Trophoblast cell (in vitro differentiated cells and primary cell): Measurements from ENCODE around the gene SBK1.

Experiments used
- DNase-seq, 2 donors: peaks; one replicate each; pipeline ENCODE4 v3.0.0-alpha.2; 2016
- H2AFZ ChIP-seq: 2 replicates; pipeline ENCODE4 v1.6.1; 2013; ENCODE audit warnings: low read length, moderate library complexity, mild to moderate bottlenecking; ENCODE audit not compliant: insufficient read depth, poor library complexity
- H2AK5ac ChIP-seq: 2 replicates; pipeline ENCODE4 v1.6.1; 2013; ENCODE audit warnings: mild to moderate bottlenecking, low read length
- H2BK120ac ChIP-seq: 2 replicates; pipeline ENCODE4 v1.6.1; 2013; ENCODE audit warnings: low read length, mild to moderate bottlenecking, moderate library complexity; ENCODE audit not compliant: insufficient read depth, poor library complexity
- H2BK12ac ChIP-seq: 2 replicates; pipeline ENCODE4 v1.6.1; 2013; ENCODE audit warnings: mild to moderate bottlenecking, low read length, moderate library complexity
- H2BK5ac ChIP-seq: 2 replicates; pipeline ENCODE4 v1.6.1; 2013; ENCODE audit warnings: low read length, low read depth, moderate library complexity, mild to moderate bottlenecking; ENCODE audit not compliant: poor library complexity
- H3K14ac ChIP-seq: 2 replicates; pipeline ENCODE4 v1.6.1; 2013; ENCODE audit warnings: mild to moderate bottlenecking, low read length
- H3K18ac ChIP-seq: 2 replicates; pipeline ENCODE4 v1.6.1; 2013; ENCODE audit warnings: mild to moderate bottlenecking, low read length
- H3K23ac ChIP-seq: 2 replicates; pipeline ENCODE4 v1.6.1; 2013; ENCODE audit warnings: low read length
- H3K27ac ChIP-seq: 2 replicates; pipeline ENCODE4 v1.5.1; 2013; ENCODE audit warnings: low read depth, mild to moderate bottlenecking, inconsistent platforms, low read length, moderate library complexity
- H3K27me3 ChIP-seq: 2 replicates; pipeline ENCODE4 v1.6.1; 2013; ENCODE audit warnings: inconsistent platforms, mild to moderate bottlenecking, low read length, moderate library complexity; ENCODE audit not compliant: insufficient read depth
- H3K36me3 ChIP-seq, 2 experiments: 1 replicate in 1 of 2; 2 replicates in 1 of 2; pipeline ENCODE4 v1.6.1; 2013; ENCODE audit warnings: low read length in 2 of 2, mild to moderate bottlenecking in 2 of 2, moderate library complexity in 1 of 2; ENCODE audit not compliant: insufficient read depth in 2 of 2, control insufficient read depth in 1 of 2
- H3K4ac ChIP-seq: 2 replicates; pipeline ENCODE4 v1.6.1; 2013; ENCODE audit warnings: low read depth, mild to moderate bottlenecking, low read length, moderate library complexity
- H3K4me1 ChIP-seq, 2 experiments: 1 replicate in 1 of 2; 2 replicates in 1 of 2; pipeline ENCODE4 v1.6.1; 2013; ENCODE audit warnings: low read length in 2 of 2, mild to moderate bottlenecking in 2 of 2, moderate library complexity in 1 of 2; ENCODE audit not compliant: insufficient read depth in 2 of 2, control insufficient read depth in 1 of 2
- H3K4me2 ChIP-seq: 2 replicates; pipeline ENCODE4 v1.6.1; 2013; ENCODE audit warnings: inconsistent platforms, mild to moderate bottlenecking, low read length, moderate library complexity
- H3K4me3 ChIP-seq: 2 replicates; pipeline ENCODE4 v1.5.1; 2013; ENCODE audit warnings: mild to moderate bottlenecking, low read depth, low read length, inconsistent platforms
- H3K79me1 ChIP-seq: one replicate; pipeline ENCODE4 v1.6.1; 2013; ENCODE audit warnings: low read length
- H3K79me2 ChIP-seq: 2 replicates; pipeline ENCODE4 v1.6.1; 2013; ENCODE audit warnings: low read length, mild to moderate bottlenecking; ENCODE audit not compliant: control insufficient read depth, insufficient read depth, poor library complexity
- H3K9ac ChIP-seq: 2 replicates; pipeline ENCODE4 v1.6.1; 2013; ENCODE audit warnings: mild to moderate bottlenecking, low read length
- H3K9me3 ChIP-seq: 2 replicates; pipeline ENCODE4 v1.6.1; 2013; ENCODE audit warnings: low read depth, mild to moderate bottlenecking, control low read depth, inconsistent platforms, low read length; ENCODE audit not compliant: insufficient read depth
- H4K12ac ChIP-seq: 2 replicates; pipeline ENCODE4 v1.6.1; 2013; ENCODE audit warnings: low read depth, mild to moderate bottlenecking, low read length, moderate library complexity
- H4K8ac ChIP-seq: 2 replicates; pipeline ENCODE4 v1.6.1; 2013; ENCODE audit warnings: low read depth, mild to moderate bottlenecking, low read length, moderate library complexity
- H4K91ac ChIP-seq: one replicate; pipeline ENCODE4 v1.6.1; 2013; ENCODE audit warnings: low read depth, mild to moderate bottlenecking, low read length, moderate library complexity
- WGBS: extraction: QIAGEN DNeasy Blood & Tissue Kit; methylation state at CpG from one replicate; pipeline ENCODE4 v1.1.7; 2013; ENCODE audit warnings: missing lambda C conversion rate; ENCODE audit not compliant: insufficient read length, insufficient coverage; ENCODE audit errors: extremely low coverage; 5-methylcytosine and 5-hydroxymethylcytosine counted together

The SBK1 gene

GRCh38 chr16:28319476-28320022 is 27.2 kb downstream of the SBK1 start:
- H4K91ac ChIP-seq = no peak overlapping the region
- H3K4ac ChIP-seq = no peak overlapping the region
- H3K79me2 ChIP-seq = no peaks in the 10 kb centered on the region
- H2AK5ac ChIP-seq = no peak overlapping the region
- no peak overlapping the region for H3K14ac ChIP-seq
- peaks cover 0 to 6% of the 10 kb centered on the region in 2 experiments for H3K4me1 ChIP-seq
- H3K9me3 ChIP-seq = peaks cover 1% of the 10 kb centered on the region
- no peak overlapping the region for H3K4me3 ChIP-seq
- no peak overlapping the region for H3K27ac ChIP-seq
- H4K12ac ChIP-seq = no peak overlapping the region
- H3K4me2 ChIP-seq = no peak overlapping the region
- peaks cover 10 to 15% of the 10 kb centered on the region in 2 experiments for H3K36me3 ChIP-seq
- H2BK5ac ChIP-seq = no peak overlapping the region
- no peak overlapping the region for H2AFZ ChIP-seq
- WGBS = no CpG with 5 or more reads among the region's 26 CpGs
- H2BK12ac ChIP-seq = no peak overlapping the region
- no peak overlapping the region for H3K18ac ChIP-seq
- H3K9ac ChIP-seq = no peak overlapping the region
- H3K27me3 ChIP-seq = no peaks in the 10 kb centered on the region
- no peak overlapping the region for H3K23ac ChIP-seq
- no peak overlapping the region for H2BK120ac ChIP-seq
- H4K8ac ChIP-seq = no peak overlapping the region
- no peak for DNase-seq
- peaks cover 2% of the 10 kb centered on the region for H3K79me1 ChIP-seq

- no peak overlapping the region for H3K4me2 ChIP-seq
- H2AK5ac ChIP-seq = no peak overlapping the region
- no peaks in the 10 kb centered on the region for H3K79me2 ChIP-seq
- H2BK120ac ChIP-seq = no peak overlapping the region
- H3K4ac ChIP-seq = no peak overlapping the region
- no peaks in the 10 kb centered on the region for H3K27me3 ChIP-seq
- H4K91ac ChIP-seq = no peak overlapping the region
- no peak overlapping the region for H2BK12ac ChIP-seq
- peaks cover 2% of the 10 kb centered on the region for H3K79me1 ChIP-seq
- peaks cover 0 to 6% of the 10 kb centered on the region in 2 experiments for H3K4me1 ChIP-seq
- H3K36me3 ChIP-seq = peaks cover 10 to 15% of the 10 kb centered on the region in 2 experiments
- no peak overlapping the region for H2BK5ac ChIP-seq
- no CpG with 5 or more reads among the region's 73 CpGs for WGBS
- H3K18ac ChIP-seq = no peak overlapping the region
- H4K12ac ChIP-seq = no peak overlapping the region
- no peak overlapping the region for H3K27ac ChIP-seq
- H2AFZ ChIP-seq = no peak overlapping the region
- H3K4me3 ChIP-seq = no peak overlapping the region
- H3K14ac ChIP-seq = no peak overlapping the region
- H3K9me3 ChIP-seq = peaks cover 1% of the 10 kb centered on the region
- H4K8ac ChIP-seq = no peak overlapping the region
- no peak overlapping the region for H3K23ac ChIP-seq
- DNase-seq = peak in 1 of 2 donors; percentile 18
- no peak overlapping the region for H3K9ac ChIP-seq
These were observed 27.8 kb downstream of the SBK1 start for GRCh38 chr16:28320023-28320561.

DNA sequence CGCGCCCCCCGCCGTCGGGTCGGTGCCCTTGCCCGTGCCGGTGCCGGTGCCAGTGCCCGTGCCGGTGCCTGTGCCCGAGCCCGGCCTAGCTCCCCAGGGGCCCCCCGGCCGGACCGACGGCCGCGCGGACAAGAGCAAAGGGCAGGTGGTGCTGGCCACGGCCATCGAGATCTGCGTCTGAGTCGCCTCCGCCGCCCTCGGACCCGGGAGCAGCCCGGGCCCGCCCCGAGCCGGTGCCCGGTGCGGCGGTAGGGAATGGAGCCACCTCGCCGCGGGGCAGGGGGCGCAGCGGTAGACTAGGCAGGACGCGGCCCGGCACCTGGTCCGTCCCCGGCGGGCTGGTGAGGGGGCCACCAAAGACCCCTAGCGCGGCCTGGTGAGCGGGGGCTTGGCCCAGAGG is 28.4 kb downstream of the SBK1 start:
- H2BK5ac ChIP-seq = no peak overlapping the region
- no peak overlapping the region for H3K27ac ChIP-seq
- H3K36me3 ChIP-seq = peaks cover 10 to 15% of the 10 kb centered on the region in 2 experiments
- DNase-seq = no peak
- H3K27me3 ChIP-seq = no peaks in the 10 kb centered on the region
- H3K4me2 ChIP-seq = no peak overlapping the region
- H3K79me1 ChIP-seq = peaks cover 2% of the 10 kb centered on the region
- H3K9me3 ChIP-seq = peaks cover 1% of the 10 kb centered on the region
- no peak overlapping the region for H3K9ac ChIP-seq
- H3K79me2 ChIP-seq = no peaks in the 10 kb centered on the region
- H2BK12ac ChIP-seq = no peak overlapping the region
- no peak overlapping the region for H3K18ac ChIP-seq
- H3K4ac ChIP-seq = no peak overlapping the region
- H4K8ac ChIP-seq = no peak overlapping the region
- H2AK5ac ChIP-seq = no peak overlapping the region
- H2BK120ac ChIP-seq = no peak overlapping the region
- H3K23ac ChIP-seq = no peak overlapping the region
- H2AFZ ChIP-seq = no peak overlapping the region
- H3K4me3 ChIP-seq = no peak overlapping the region
- no peak overlapping the region for H3K14ac ChIP-seq
- WGBS = no CpG with 5 or more reads among the region's 49 CpGs
- no peak overlapping the region for H4K91ac ChIP-seq
- H4K12ac ChIP-seq = no peak overlapping the region
- H3K4me1 ChIP-seq = peaks cover 0 to 6% of the 10 kb centered on the region in 2 experiments

DNA sequence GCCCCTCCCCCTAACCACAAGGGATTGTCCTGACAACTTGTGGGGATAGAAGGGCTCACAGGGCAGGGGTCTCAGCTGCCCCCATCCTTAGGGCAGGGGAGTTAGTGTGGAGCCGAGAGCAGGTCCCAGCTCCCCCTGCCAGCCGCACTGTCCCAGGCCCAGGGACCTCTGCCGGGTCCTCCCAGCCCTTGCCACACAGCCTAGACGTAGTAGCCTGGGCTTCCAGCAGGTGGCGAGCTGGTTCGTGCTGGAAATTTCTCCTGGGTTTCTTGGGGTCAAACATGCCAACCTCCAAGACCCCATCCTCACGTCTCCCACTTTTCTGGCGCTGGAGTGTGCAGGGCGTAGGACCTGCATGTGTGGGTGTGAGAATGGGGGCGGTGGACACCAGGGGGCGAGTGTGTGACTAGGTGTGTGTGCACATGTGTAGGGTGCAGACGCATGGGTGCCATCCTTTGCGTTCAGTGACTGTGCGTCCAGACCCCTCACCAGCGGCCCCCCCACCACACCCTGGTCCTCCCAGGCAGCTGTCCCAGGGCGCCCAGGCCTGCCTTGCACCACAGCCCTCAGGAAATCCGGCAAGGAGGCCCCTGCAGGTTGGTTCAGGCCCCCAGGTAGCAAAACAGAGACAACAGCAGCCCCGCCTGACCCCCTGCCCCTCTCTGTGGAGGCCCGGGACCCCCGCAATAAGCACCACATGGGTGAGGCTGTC is 29.5 kb downstream of the SBK1 start:
- peaks cover 0 to 6% of the 10 kb centered on the region in 2 experiments for H3K4me1 ChIP-seq
- H3K14ac ChIP-seq = no peak overlapping the region
- WGBS = no CpG with 5 or more reads among the region's 20 CpGs

More for the DNA sequence above, 29.5 kb downstream of the SBK1 start:
- H4K8ac ChIP-seq = no peak overlapping the region
- H3K79me2 ChIP-seq = no peaks in the 10 kb centered on the region
- no peak overlapping the region for H2AFZ ChIP-seq
- H3K23ac ChIP-seq = no peak overlapping the region
- no peak overlapping the region for H3K27ac ChIP-seq
- H4K12ac ChIP-seq = no peak overlapping the region
- peaks cover 2% of the 10 kb centered on the region for H3K79me1 ChIP-seq
- no peak overlapping the region for H3K18ac ChIP-seq
- no peak overlapping the region for H2BK5ac ChIP-seq
- H2BK120ac ChIP-seq = no peak overlapping the region
- H2AK5ac ChIP-seq = no peak overlapping the region
- H3K36me3 ChIP-seq = peaks cover 10 to 15% of the 10 kb centered on the region in 2 experiments
- no peaks in the 10 kb centered on the region for H3K27me3 ChIP-seq
- H3K4ac ChIP-seq = no peak overlapping the region
- no peak overlapping the region for H3K4me2 ChIP-seq
- H2BK12ac ChIP-seq = no peak overlapping the region
- no peak overlapping the region for H3K4me3 ChIP-seq
- DNase-seq = peak in 1 of 2 donors; percentile 56
- H3K9me3 ChIP-seq = peaks cover 1% of the 10 kb centered on the region
- H3K9ac ChIP-seq = no peak overlapping the region
- H4K91ac ChIP-seq = no peak overlapping the region
